Adrenal gland (tissue), 12 donors: ENCODE measurements around the gene ASB9. TPM values are rescaled to one million over a fixed set of nuclear protein-coding genes. Genes with fewer than 3 reads are reported as not detected.
"Not testable (repeated sequence)": the region's sequence is repeated elsewhere in the genome, so short reads cannot be mapped to it uniquely, and the experiment has no call there.

Source experiments
- DNase-seq, 7 donors: peaks; one replicate each; pipeline ENCODE4 v3.0.0-alpha.2; 2019 to 2020
- H3K27ac ChIP-seq, 5 donors: fragments of 200-600 bp; sonication (generic) in 4 of 5; 1 replicate in 3 of 5; 2 replicates in 2 of 5; pipeline versions ENCODE4 v1.5.1 to v1.8.0; 2016 to 2020; ENCODE audit warnings: mild to moderate bottlenecking in 1 of 5
- H3K27me3 ChIP-seq: fragments of 200-600 bp; 2 replicates; pipeline ENCODE4 v1.8.0; 2021
- H3K36me3 ChIP-seq, 2 donors: fragments of 200-600 bp; replicated peaks in 1 of 2; 1 replicate in 1 of 2; 2 replicates in 1 of 2; pipeline versions ENCODE4 v1.5.1 to v1.8.0; 2018 to 2022
- H3K4me1 ChIP-seq, 2 donors: fragments of 200-600 bp; replicated peaks in 1 of 2; 1 replicate in 1 of 2; 2 replicates in 1 of 2; pipeline versions ENCODE4 v1.5.1 to v1.8.0; 2018 to 2021
- H3K4me3 ChIP-seq, 4 donors: fragments of 200-600 bp; sonication (generic) in 3 of 4; one replicate each; pipeline ENCODE4 v1.5.1; 2016 to 2018
- H3K9me3 ChIP-seq, 3 donors: fragments of 200-600 bp; sonication (generic) in 1 of 3; replicated peaks in 1 of 3; 1 replicate in 2 of 3; 2 replicates in 1 of 3; pipeline versions ENCODE4 v1.5.1 to v1.8.0; 2016 to 2021
- POLR2A ChIP-seq, 2 donors: fragments of 450-650 bp; IDR thresholded peaks; one replicate each; pipeline ENCODE4 v1.6.1; 2017; ENCODE audit warnings: antibody characterized with exemption in 2 of 2, mild to moderate bottlenecking in 2 of 2, moderate library complexity in 1 of 2
- WGBS, 4 donors: extraction: QIAGEN DNeasy Blood & Tissue Kit in 2 of 4; methylation state at CpG; one replicate each; pipeline versions ENCODE4 v1.1.5 to v1.1.7; 2013 to 2017; 5-methylcytosine and 5-hydroxymethylcytosine counted together
- intact Hi-C, 2 donors: fragments of 100-400 bp; cut with DNase I; formaldehyde crosslinking; loops; one replicate each; pipeline versions ENCODE4 v1.14.1 to v1.15.0; 2022 to 2023
- polyA plus RNA-seq, 3 donors: library from polyadenylated mRNA; stranded (reverse); fragments of 200-250 nt in 2 of 3; fragments of 350-450 nt in 1 of 3; fragmentation: Illumina TruSeq in 1 of 3; extraction: RNeasy Lipid Tissue Mini Kit (QIAGEN cat#74804) in 1 of 3; gene quantifications; one replicate each; pipeline ENCODE4 v1.2.3, GENCODE V29; 2013 to 2014
- total RNA-seq, 9 donors: library from RNA; depleted of rRNA in 4 of 9; stranded (reverse); fragments of >200 nt in 4 of 9; fragments of 120-200 nt in 1 of 9; fragmentation: NEBNext Ultra II Directional in 1 of 9; extraction: Animal tissue kit (Norgen Biotek cat#: 25700) in 1 of 9; gene quantifications; one replicate each; pipeline versions ENCODE4 v1.1.0 to v1.2.4, GENCODE V29; 2013 to 2023
- TF ChIP-seq, protein P1 (sequence below), 6 experiments: fragments of 450-650 bp in 4 of 6; fragments of 200-600 bp in 2 of 6; sonication (generic) in 1 of 6; IDR thresholded peaks; 1 replicate in 5 of 6; 2 replicates in 1 of 6; pipeline versions ENCODE4 v1.5.1 to v1.8.0; 2016 to 2021; ENCODE audit warnings: antibody characterized with exemption in 6 of 6, mild to moderate bottlenecking in 2 of 6, moderate library complexity in 1 of 6
- donor health status: healthy with polysubstance abuse.
- donor health status: Bipolar disorder and iron deficiency.
- donor health status: DM: yes; HTN: yes; CAD: no.
- donor health status: DM: no; HTN: no; CAD: no.
- donor health status: DM: no; HTN: no; CAD: no.
- donor health status: DM: yes; HTN: yes; CAD: no.

The ASB9 gene
- total and polyA plus RNA-seq, 12 donors = 0.39 to 5.4 (median 2.1) TPM

DNA sequence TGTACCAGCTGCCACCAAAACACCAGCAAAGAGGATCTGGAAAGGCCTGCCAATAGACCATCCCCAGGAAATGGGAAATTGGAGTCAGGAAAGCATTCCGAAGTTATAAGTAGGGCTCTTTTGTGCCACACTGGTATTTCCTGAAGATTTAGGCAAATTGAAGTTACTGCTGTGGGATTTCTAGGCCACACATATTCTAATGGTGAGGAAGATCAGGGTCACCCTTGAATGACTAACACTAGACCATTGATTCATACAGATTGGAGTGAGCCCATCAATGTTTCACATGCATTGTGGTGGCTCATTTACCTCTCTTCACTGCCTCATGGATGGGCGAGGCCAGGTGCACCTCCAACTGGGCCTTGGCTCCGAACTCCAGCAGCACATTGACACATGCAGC lies 23.0 kb upstream of the ASB9 start:
- intact Hi-C loops = no loop called here
- Histone ChIP-seq H3K4me1 (no peaks in the 10 kb centered on the region), H3K4me3 (no peak overlapping the region), H3K36me3 (no peaks in the 10 kb centered on the region), H3K27me3 (no peaks in the 10 kb centered on the region), H3K9me3 (no peaks in the 10 kb centered on the region), H3K27ac (no peak overlapping the region)
- no peak for DNase-seq
- TF ChIP-seq, protein P1, sequence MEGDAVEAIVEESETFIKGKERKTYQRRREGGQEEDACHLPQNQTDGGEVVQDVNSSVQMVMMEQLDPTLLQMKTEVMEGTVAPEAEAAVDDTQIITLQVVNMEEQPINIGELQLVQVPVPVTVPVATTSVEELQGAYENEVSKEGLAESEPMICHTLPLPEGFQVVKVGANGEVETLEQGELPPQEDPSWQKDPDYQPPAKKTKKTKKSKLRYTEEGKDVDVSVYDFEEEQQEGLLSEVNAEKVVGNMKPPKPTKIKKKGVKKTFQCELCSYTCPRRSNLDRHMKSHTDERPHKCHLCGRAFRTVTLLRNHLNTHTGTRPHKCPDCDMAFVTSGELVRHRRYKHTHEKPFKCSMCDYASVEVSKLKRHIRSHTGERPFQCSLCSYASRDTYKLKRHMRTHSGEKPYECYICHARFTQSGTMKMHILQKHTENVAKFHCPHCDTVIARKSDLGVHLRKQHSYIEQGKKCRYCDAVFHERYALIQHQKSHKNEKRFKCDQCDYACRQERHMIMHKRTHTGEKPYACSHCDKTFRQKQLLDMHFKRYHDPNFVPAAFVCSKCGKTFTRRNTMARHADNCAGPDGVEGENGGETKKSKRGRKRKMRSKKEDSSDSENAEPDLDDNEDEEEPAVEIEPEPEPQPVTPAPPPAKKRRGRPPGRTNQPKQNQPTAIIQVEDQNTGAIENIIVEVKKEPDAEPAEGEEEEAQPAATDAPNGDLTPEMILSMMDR (IDR thresholded peaks at IDR 0.05) = no peak
- no peak for TF ChIP-seq POLR2A (IDR thresholded peaks at IDR 0.05)
- 79 to 96% (median 80%) methylated on average over 3 of the region's 3 CpGs; no CpG with 5 or more reads in 1 of the 4 donors for WGBS, 4 donors

DNA sequence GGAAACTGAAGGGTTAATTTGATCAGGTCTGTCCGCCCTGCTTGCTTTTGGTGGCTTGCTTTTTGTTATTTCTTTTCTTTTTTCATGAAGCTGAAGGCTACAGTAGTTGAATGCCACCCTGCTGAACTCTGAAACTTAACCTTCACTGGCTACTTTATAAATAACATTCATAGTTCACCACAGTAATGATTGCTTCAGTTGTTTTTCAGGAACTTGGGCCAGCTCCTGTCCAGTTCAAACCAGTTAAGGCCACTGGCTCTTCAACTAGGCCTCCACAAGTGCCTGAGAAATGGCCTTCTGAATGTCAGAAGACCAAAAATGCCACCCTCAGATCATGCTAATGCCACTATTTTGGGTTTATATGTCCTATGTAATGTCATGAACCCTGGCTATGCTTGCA lies 7.7 kb upstream of the ASB9 start:
- H3K36me3 ChIP-seq = no peaks in the 10 kb centered on the region
- peaks cover 4% of the 10 kb centered on the region for H3K27me3 ChIP-seq
- no peaks in the 10 kb centered on the region for H3K4me1 ChIP-seq
- WGBS, 4 donors = 13 to 31% (median 17%) methylated on average over 1 of the region's 1 CpG
- peak in 1 of 7 donors; percentile 16 for DNase-seq
- intact Hi-C loops = no loop called here
- TF ChIP-seq POLR2A (IDR thresholded peaks at IDR 0.05) = no peak
- TF ChIP-seq, protein P1 (IDR thresholded peaks at IDR 0.05) = no peak
- no peak overlapping the region for H3K27ac ChIP-seq
- no peak overlapping the region for H3K4me3 ChIP-seq
- no peaks in the 10 kb centered on the region for H3K9me3 ChIP-seq

DNA sequence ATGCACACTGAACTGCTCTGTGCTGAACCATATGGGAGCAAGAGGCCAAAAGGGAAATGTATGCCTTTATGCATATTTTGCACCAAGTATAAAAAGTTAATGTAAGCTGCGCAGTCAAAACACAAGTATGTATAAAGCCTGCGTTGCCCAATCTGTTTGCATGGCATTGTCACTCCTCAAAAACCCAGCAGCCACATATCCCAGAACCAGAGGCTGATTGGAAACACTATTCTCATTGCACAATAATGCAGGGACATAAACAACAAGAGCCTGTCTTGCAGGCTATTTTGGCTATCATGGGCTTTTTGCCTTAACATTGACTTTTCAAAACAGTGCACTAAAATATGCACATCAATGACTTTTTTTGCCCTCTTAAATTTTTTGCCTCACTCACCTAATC lies 5.1 kb upstream of the ASB9 start:
- no peak overlapping the region for H3K4me3 ChIP-seq
- H3K27me3 ChIP-seq = peaks cover 4% of the 10 kb centered on the region
- no peak overlapping the region for H3K27ac ChIP-seq
- 85 to 100% (median 91%) methylated on average over 2 of the region's 2 CpGs for WGBS, 4 donors
- intact Hi-C loops = no loop called here
- no peaks in the 10 kb centered on the region for H3K4me1 ChIP-seq
- no peak for TF ChIP-seq POLR2A (IDR thresholded peaks at IDR 0.05)
- TF ChIP-seq, protein P1 (IDR thresholded peaks at IDR 0.05) = no peak
- H3K36me3 ChIP-seq = no peaks in the 10 kb centered on the region
- no peaks in the 10 kb centered on the region for H3K9me3 ChIP-seq
- no peak for DNase-seq

DNA sequence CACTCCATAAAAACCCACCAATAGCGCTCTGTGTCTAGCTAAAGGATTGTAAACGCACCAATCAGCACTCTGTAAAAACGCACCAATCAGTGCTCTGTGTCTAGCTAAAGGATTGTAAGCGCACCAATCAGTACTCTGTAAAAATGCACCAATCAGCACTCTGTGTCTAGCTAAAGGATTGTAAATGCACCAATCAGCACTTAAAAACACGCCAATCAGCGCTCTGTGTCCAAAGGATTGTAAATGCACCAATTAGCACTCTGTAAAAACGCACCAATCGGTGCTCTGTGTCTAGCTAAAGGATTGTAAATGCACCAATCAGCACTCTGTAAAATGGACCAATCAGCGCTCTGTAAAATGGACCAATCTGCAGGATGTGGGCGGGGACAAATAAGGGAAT lies 3.4 kb upstream of the ASB9 start:
- H3K27me3 ChIP-seq, DNase-seq, H3K27ac ChIP-seq, H3K4me3 ChIP-seq, intact Hi-C loops, H3K4me1 ChIP-seq, H3K36me3 ChIP-seq, H3K9me3 ChIP-seq: not testable (repeated sequence)
- 78 to 94% (median 86%) methylated on average over 10 of the region's 10 CpGs for WGBS, 4 donors

DNA sequence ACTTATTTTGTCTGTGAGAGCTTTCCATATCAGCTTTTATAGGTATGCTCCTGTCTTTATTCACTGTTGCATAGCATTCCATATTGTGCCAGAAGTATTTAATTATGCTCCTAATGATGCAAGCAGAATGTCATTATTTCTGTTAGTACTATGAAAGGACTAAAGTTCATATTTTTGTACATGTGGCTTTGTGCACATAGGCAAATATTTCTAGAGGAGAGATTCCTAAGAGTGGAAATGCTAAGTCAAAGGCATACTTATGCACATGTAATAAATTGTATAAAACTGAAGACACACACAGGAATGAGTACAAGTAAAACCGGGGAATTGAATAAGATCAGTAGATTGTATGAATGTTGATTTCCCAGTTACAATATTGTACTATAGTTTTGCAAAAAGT lies 1.9 kb upstream of the ASB9 start:
- H3K27ac ChIP-seq = no peak overlapping the region
- no peaks in the 10 kb centered on the region for H3K9me3 ChIP-seq
- H3K36me3 ChIP-seq = no peaks in the 10 kb centered on the region
- intact Hi-C loops = no loop called here
- peaks cover 4% of the 10 kb centered on the region for H3K27me3 ChIP-seq
- no peak for DNase-seq
- TF ChIP-seq, protein P1 (IDR thresholded peaks at IDR 0.05) = no peak
- no peak for TF ChIP-seq POLR2A (IDR thresholded peaks at IDR 0.05)
- H3K4me3 ChIP-seq = no peak overlapping the region
- H3K4me1 ChIP-seq = no peaks in the 10 kb centered on the region
- WGBS, 4 donors = 81 to 89% (median 87%) methylated on average over 1 of the region's 1 CpG
